ENCODE data around the gene DNAJC17. TPM values are rescaled to one million over a fixed set of nuclear protein-coding genes. Genes with fewer than 3 reads are reported as not detected.

DNAJC17 gene
- total RNA-seq, 1 donor from 2014 or later = 19.0 TPM

DNA sequence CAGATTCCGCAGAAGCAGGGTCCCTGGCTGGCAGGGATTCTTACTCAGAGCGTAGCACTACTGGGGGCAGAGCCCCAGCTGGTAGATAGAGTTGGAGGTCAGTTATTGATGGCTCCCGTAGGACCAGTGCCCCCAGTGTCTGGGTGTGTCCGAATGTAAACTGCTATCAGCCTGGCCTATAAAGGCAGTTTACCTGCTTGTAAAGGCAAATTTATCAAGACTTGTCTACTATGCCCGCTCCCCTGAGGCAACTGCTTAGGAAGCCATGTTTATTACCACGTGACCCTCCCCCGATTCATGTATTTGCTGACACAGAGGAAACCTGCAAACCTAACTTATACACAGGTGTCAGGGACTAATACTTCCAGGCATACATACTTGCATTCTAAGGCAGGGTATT lies 21.8 kb upstream of the DNAJC17 start:
- no peak for DNase-seq

DNA sequence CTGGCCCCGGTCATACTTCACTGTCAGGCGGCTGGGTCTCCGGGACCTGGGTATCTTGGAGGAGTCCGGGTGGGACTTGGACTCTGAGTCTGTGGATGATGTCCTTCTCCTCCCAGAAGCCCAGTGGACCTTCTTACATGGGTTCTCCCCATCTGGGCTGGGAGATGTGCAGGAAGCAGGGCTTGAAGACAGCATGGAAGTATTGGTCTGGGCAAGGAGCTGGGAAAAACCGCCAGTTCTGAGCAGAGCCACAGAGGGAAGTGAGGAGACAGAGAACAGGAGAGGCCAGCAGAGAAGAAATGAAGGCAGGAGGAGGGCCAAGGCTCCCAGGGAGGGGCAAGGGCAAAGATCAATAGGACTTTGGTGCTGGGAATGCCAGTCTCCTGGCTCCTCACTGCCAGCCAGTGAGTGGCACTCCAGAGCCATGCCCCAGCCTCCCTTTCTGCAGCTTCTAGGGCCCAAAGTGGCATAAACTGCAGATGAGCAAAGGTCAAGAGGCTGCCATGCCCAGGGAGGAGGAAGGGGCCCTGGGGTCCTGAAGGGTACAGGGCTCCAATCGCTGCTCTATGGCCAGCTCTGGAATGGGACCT lies 21.3 kb upstream of the DNAJC17 start, which contains the start of gene PPP1R14D:
Gene PPP1R14D (minus strand): TSS at position 262 of the 590 bp plus-strand sequence. CDS start 67 bp downstream, at position 195.
- no peak for DNase-seq

DNA sequence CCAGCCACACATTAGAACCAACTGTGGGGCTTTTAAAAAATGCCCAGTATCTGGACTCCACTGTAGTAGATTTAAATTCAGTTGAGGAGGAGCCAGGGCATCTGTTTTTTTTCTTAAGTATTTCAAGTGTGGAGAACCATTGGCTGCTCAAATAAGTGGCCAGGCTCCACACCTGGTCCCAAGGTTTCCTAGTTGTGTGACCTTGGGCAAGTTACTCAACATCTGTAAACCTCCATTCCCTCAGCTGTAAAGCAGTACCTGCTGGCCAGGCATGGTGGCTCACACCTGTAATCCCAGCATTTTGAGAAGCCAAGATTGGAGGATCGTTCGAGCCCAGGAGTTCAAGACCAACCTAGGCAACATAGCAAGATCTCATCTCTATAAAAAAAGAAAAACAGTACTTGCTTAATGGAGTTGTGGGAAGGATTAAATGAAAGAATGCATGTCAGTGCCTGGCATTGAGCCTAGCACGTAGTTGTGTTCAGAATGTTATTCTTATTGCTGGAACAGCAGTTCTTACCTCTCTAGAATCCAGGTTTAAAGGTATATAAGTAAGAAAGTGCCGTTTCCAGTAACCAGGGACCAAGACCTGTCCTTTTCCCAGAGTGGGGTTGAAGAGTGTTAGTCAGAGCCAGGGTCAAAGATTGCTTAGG lies 19.3 kb upstream of the DNAJC17 start:
- DNase-seq = no peak

DNA sequence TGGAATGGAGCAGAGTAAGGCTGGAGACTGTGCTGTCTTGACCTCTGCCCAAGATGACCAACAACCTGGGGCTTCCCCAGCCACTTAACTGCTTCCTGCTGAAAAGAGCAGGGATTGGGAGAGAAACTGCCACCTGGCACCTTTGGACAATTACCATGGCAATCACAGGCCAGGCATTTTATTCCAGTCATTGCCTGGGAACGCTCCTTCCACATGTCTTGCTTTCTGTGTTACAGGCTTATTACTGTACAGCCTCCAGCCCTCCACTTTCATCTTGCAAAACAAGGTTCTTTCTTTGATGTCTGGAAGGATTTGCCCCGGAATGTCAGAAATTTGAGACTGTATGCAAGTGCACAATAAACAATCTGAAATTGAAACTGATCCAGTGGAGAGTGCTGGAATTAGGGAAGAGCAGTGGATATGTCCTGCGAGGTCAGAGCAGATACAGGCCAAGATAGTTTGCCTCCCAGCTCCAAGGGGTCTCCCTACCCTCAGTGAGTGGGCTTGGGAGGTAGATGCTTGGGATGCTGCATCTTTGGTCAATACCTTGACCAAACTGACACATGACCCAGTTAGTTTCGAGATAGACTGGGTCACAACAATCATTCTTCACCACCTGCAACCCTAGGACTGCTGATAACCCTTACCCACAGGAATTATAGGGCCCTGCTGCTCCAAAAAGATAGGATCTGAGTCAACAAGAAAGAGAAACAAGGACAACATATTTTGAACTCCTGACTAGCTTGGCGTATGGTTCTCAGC lies 18.6 kb upstream of the DNAJC17 start:
- DNase-seq = no peak

DNA sequence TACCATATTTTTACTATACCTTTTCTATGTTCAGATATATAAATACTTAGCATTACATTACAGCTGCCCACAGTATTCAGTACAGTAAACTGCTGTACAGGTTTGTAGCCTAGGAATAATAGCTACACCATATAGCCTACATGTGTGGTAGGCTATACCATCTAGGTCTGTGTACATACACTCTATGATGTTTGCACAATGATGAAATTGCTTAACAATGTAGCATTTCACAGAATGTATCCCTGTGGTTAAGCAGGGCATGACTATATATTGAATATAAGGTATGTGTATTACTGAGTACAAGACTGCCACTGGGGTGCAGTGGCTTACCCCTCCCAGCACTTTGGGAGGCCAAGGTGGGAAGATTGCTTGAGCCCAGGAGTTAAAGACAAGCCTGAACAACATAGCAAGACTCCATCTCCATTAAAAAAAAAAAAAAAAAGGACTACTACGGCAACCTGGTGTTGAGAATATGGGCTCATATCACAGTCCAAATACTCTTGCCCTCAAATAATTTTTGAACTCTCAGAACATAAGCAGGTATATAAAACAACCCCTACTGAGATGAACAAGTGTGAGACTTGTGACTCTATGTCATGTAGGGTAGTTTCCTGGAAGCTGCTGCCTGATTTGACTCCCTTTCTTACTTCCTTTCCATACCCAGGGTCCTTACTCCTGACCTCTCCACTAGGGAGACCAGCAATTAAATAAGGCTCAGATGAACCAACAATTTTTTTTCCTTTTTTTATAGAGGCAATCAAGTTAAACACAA lies 16.5 kb upstream of the DNAJC17 start:
- no peak for DNase-seq

DNA sequence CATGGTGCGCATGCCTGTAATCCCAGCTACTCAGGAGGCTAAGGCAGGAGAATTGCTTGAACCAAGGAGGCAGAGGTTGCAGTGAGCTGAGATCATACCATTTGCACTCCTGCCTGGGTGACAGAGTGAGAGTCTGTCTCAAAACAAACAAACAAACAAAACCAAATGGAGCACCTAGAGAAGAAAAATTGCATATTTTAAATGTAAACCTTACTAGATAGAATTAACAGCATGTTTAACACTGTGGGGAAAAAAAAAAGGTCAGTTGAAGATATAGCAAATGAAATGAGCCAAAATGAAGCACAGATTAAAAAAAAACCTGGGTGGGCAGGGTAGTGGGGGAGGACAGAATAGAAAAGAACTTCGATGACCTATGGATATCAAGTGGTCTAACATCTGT lies 13.9 kb upstream of the DNAJC17 start:
- DNase-seq = no peak

DNA sequence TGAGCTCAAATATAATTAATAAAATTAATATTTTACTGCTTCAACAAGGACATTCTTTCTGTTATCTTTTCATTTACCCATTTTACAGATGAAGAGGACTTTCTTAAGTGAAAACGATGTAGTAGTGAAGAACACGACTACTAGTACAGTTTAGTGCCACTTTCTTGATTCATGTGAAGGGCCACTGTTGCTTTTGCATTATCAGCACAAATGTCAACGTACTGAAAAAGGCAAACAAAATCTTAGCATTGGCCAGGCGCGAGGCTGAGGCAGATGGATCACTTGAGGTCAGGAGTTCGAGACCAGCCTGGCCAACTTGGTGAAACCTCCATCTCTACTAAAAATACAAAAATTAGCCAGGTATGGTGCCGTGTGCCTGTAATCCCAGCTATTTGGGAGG lies 11.8 kb upstream of the DNAJC17 start:
- DNase-seq = no peak

DNA sequence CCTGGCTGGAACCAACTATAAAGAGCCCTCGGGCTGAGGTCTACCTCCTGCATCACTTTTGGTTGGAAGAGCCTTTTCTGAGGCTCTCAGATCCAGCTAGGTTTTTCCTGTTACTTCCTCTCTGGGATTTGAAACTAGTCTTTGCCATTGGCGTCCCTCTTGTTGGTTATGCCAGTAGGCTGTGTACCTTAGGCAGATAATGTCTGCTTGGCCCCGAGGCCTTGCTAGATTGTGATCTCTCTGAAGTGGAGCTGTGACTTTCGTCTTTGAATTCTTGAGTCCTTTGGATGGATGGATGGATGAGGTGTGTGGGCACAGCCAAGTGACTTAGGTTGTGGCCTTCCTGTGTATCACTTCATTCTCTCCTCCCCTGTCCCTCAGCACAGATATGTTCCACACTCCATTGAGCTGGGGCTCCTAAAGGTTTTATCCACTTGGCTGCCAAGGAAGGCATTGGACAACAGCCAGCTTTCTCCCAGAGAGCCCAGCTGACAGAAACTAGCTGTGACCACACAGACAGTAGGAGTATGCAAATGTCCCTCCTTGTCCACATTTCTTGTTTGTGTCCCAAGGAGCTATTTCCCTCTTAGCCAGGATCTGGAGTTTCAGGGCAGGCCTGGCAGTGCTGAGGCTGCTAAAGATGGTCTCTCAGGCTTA lies 7.9 kb upstream of the DNAJC17 start:
- no peak for DNase-seq

DNA sequence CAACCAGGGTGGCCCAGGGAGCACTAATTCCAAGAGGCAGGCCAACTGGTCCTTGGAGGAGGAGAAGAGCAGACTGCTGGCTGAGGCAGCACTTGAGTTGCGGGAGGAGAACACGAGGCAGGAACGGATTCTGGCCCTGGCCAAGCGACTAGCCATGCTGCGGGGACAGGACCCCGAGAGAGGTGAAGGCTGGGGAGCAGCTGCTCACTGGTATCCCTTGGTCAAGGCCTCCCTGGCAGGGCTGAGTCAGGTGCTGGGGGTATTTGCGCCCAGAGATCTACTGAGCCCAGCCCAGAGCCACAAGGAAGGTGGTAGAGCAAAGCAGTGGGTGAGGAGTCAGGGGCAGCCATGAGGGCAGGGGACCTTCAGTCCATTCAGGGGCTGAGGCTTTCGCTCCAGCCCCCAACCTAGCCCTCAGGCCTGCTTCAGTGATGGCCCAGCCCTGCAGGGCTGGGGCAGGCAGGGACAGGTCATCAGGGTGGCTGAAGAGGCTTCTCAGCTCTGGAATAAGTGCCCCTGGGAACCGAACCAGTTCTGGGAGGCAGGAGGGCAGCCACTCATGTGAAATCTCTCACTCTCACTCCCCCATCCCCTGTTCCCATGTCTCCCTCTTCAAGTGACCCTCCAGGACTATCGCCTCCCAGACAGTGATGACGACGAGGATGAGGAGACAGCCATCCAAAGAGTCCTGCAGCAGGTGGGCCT lies 5.6 kb upstream of the DNAJC17 start:
- DNase-seq = no peak

DNA sequence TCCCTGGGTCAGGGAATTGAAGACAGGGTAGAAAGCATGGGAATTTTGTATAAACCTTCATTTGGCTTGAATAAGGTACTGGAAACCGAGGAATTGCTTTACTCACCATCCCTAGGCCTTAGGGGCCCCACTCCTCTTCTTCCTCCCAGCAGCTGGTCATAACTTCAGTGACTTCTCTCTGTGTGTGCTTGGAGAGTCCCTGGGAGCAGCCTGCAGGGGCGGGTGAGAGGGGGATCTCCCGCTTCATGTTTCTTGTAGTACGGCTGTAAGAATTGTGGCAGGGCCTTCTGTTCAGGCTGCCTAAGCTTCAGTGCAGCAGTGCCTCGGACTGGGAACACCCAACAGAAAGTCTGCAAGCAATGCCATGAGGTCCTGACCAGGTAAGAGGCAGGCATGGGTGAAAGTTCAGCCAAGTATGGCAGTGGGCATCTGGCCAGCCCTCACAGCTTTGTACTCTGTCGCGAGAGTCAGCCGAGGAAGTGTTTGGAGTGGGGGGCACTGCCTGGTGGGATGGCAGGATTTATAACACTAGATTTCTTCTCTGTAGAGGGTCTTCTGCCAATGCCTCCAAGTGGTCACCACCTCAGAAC lies 1.7 kb upstream of the DNAJC17 start:
- no peak for DNase-seq

DNA sequence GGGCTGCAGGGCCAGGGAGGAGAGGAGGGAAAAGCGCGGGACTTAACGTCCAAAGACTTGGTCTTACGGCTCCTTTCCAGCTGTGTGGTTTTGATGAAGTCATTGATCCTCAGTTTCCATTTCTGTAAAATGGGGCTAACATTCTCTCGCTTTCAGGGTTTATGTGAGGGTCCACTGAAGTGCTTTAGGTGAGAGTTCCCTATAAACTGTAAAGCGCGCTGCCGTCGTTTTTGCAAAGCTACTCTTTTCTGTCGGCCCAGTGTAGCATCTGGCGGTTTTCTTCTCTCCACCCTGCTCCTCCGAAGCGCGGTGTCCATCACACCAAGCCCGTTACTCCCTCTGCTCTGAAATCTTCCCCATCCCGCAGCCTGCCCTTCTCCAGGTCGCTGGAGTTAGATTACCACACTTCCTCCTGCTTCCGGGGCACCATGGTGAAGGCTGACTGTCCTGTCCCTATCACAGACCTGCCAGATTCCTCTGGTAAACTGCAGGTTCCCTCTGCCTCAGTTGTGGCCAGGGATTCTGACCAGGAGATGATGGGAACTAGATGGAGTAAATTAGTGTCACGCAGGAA lies 702 bp upstream of the DNAJC17 start:
- peak; percentile 76 for DNase-seq

DNA sequence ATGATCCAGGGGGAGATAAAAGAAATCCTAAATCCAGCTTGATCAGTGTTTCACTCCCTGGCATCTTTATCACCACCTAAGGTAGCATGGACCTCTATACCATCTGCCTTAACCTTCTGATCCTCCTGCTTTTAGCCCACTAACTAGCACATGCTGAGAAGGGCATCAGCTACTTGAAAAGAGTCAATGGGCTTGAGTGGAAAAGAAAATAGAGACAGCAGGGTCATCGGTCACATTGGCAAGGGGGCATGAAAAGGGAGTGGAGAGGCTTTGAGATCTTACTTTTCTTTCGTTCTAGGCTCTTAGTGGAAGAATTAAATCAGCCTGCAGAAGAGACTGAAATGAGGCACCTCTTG lies 623 bp downstream of the DNAJC17 start:
- no peak for DNase-seq

DNA sequence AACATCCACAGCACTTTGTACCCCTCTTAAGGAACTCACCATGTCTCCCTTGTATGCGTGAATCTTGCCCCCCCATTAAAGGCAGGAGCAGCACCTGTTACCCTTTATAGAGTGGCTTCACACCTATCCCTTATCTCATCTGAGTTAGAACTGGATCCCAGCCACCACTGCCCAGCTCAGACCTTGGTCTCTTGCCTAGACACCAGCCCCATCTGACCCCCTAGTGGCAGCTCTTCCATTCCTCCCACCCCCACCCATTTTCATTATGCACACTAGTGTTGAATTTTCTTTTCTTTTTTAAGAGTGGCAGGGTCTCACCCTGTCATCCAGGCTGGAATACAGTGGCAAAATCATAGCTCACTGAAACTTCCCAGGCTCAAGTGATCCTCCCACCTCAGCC lies 3.6 kb downstream of the DNAJC17 start:
- no peak for DNase-seq

DNA sequence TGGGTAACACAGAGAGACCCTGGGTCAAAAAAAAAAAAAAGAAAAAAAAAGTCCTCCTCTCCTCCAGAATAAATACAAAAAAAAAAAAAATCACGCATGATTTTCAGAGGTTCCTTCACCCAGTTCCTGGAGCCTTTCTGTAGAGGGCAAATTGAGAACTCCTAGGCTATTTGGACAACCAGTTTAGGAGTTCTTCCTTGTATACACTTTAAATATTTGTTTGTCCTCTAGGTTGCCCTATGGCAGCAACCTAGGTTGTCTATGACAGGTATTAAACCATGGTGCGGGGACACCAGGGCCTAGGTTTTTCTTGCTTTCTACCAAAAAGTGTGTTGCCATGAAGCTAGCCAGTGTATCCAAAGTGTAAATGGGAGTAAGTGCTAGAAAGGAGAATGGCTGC lies 4.2 kb downstream of the DNAJC17 start:
- DNase-seq = no peak

DNA sequence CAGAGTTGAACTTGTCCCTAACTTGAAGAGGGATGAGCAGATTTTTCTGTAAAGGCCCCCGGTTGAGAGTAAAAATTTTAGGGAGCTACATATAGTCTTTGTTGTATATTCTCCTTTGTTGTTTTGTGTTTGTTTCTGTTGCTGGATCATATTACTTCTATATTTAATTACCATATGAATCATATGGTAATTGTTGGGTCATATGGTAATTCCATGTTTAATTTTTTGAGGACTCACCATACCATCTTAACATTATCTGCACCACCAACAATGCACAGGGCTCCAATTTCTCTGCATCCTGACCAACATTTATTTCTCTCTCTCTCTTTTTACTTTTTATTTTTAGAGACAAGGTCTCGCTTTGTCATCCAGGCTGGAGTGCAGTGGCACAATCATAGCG lies 7.8 kb downstream of the DNAJC17 start:
- DNase-seq = no peak

DNA sequence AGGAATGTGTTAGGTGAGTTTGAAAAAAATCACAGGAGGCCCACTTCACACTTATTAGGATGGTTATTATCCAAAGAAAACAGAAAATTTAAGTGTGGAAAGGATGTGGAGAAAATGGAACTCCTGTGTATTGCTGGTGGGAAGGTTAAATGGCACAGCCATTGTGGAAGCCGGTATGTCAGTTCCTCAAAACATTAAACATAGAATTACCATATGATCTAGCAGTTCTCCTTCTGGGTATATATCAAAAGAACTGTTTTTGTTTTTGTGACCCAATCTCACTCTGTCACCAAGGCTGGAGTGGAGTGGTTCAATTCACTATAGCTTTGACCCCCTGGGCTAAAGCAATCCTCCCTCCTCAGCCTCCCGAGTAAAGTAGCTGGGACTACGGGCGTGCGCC lies 10.8 kb downstream of the DNAJC17 start:
- no peak for DNase-seq

DNA sequence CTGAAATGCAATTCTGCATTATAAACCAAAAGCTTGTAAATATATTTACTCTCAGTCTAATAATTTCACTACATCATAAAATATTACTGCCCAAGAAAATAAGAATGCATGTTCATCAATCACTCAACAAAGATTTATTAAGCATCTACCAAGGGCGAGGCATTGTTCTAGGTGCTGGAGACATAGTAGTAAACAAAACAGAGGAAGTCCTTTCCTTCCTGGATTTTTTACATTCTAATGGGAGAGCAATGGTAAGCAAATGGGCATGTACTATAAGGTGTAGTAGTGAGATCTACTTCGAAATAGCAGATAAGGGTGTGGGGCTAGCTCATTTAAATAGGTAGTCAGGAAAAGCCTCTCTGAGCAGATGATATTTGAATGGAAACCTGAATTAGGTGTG lies 11.2 kb downstream of the DNAJC17 start:
- DNase-seq = no peak

DNA sequence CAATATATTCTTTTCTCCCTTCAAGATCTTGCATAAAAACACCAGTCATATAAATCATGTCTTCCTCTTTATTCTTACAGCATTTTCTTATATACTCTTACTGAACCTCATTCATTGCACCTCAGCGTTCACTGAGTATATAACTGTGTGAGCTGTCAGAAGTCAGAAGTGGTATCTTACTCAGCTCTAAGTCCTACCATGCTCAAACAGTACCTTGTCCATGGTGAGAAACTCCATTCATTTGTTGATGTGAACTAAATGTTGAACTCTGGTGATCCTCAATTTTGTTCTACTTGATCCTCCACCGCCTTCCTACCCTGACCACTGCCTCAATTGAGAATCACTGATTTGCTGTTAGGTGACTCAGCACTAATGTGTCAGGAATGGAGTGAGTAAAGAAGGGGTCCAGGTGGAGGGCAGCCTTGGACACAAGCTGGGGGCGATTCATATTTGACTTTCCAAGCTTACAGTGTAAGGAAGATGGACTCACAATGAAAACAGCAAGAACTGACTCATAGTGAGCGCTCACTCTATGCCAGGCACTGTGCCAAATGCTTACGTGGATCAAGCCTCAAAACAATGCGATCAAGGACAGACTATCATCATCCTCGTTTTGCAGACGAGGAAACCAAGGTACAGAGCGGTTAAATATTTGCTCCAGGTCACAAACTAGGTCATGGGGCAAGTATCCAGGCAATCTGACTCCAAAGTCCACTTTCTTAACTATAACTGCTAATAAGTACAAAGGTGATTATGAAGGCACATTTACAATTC lies 13.9 kb downstream of the DNAJC17 start:
- DNase-seq = no peak

DNA sequence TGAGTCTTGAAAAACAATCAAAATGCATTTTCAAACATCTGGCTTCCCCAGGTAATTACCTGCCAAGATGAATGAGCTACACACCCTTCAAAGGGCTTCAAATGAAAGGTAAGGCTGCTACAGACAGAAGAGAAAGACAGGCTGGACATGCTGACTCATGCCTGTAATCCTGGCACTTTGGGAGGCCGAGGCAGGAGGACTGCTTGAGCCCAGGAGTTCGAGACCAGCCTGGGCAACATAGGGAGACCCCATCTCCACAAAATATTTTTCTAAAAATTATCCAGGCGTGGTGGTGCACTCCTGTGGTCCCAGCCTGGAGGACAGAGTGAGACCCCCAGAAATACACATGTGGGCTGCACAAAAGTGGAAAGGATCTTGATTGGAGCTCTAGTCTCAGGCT lies 14.9 kb downstream of the DNAJC17 start:
- no peak for DNase-seq

DNA sequence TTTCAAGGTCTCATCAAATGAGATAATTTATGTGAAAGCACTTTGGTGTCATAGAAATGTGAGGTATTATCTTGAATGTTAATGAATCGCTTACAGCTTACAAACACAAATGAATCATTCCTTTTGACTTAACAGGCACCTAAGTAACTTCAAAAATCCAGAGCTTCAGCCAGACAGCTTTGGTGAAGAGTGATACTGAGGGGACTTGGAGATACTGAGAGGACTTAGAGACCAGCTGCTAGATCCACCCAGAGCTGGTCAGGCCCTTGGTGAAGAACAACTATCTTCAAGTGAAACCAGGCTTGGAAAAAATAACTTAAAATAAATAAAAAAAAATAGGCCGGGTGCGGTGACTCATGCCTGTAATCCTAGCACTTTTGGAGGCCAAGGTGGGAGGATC lies 16.6 kb downstream of the DNAJC17 start:
- DNase-seq = no peak

Measured in skin of body (tissue), 2 donors.